ENCODE measurements around the gene ATP1B3.

GRCh38 chr3:141828890-141829289 lies 47.6 kb upstream of the ATP1B3 start:
- TF ChIP-seq CTCF (IDR thresholded peaks at IDR 0.05; ENCODE audit: poor library complexity): no peak
- no peak for TF ChIP-seq EZH2phosphoT487 (IDR thresholded peaks at IDR 0.05; ENCODE audit: low read depth, severe bottlenecking, unreplicated experiment)
- no peak for TF ChIP-seq EZH2 (IDR thresholded peaks at IDR 0.05; ENCODE audit: borderline replicate concordance)

Data from hepatocyte (in vitro differentiated cells).